ENCODE measurements around the gene NTM.

NTM gene

GRCh38 chr11:131571571-131571970 is 201.2 kb downstream of the NTM start:
- no peak for DNase-seq

GRCh38 chr11:131572423-131572822 is 202.0 kb downstream of the NTM start:
- DNase-seq = no peak

GRCh38 chr11:131579932-131580387 is 209.5 kb downstream of the NTM start:
- DNase-seq = no peak

- no peak for DNase-seq
These were observed 210.1 kb downstream of the NTM start for GRCh38 chr11:131580476-131580875.

GRCh38 chr11:131581046-131581445 is 210.6 kb downstream of the NTM start:
- DNase-seq = no peak

- DNase-seq = no peak
These were observed 211.7 kb downstream of the NTM start for GRCh38 chr11:131582021-131582525.

- no peak for DNase-seq
These were observed 213.0 kb downstream of the NTM start for GRCh38 chr11:131583421-131583820.

- no peak for DNase-seq
These were observed 213.5 kb downstream of the NTM start for GRCh38 chr11:131583938-131584337.

- DNase-seq = no peak
These were observed 214.6 kb downstream of the NTM start for GRCh38 chr11:131584785-131585592.

GRCh38 chr11:131588057-131588456 is 217.6 kb downstream of the NTM start:
- no peak for DNase-seq

- no peak for DNase-seq
These were observed 220.6 kb downstream of the NTM start for GRCh38 chr11:131591051-131591461.

- no peak for DNase-seq
These were observed 221.7 kb downstream of the NTM start for GRCh38 chr11:131592152-131592551.

GRCh38 chr11:131592734-131593133 is 222.3 kb downstream of the NTM start:
- no peak for DNase-seq

- no peak for DNase-seq
These were observed 222.9 kb downstream of the NTM start for GRCh38 chr11:131593301-131593700.

- DNase-seq = no peak
These were observed 225.4 kb downstream of the NTM start for GRCh38 chr11:131595797-131596196.

- DNase-seq = no peak
These were observed 227.5 kb downstream of the NTM start for GRCh38 chr11:131597890-131598289.

- no peak for DNase-seq
These were observed 227.9 kb downstream of the NTM start for GRCh38 chr11:131598305-131598704.

GRCh38 chr11:131599285-131599684 is 228.9 kb downstream of the NTM start:
- no peak for DNase-seq

GRCh38 chr11:131600628-131601027 is 230.2 kb downstream of the NTM start:
- no peak for DNase-seq

GRCh38 chr11:131601586-131601985 is 231.2 kb downstream of the NTM start:
- no peak for DNase-seq

- no peak for DNase-seq
These were observed 232.0 kb downstream of the NTM start for GRCh38 chr11:131602431-131602830.

- no peak for DNase-seq
These were observed 236.5 kb downstream of the NTM start for GRCh38 chr11:131606811-131607335.

GRCh38 chr11:131609337-131609736 is 238.9 kb downstream of the NTM start:
- DNase-seq = no peak

- no peak for DNase-seq
These were observed 239.5 kb downstream of the NTM start for GRCh38 chr11:131609921-131610320.

- no peak for DNase-seq
These were observed 240.9 kb downstream of the NTM start for GRCh38 chr11:131611322-131611721.
